Activated CD4-positive, alpha-beta memory T cell treated with anti-CD3 and anti-CD28 coated beads for 36 hours (primary cell): ENCODE data around the gene XPC. TPM values are rescaled to one million over a fixed set of nuclear protein-coding genes. Genes with fewer than 3 reads are reported as not detected.

ENCODE experiments used
- CTCF ChIA-PET: fragments of 350-600 bp; sonication (Branson Sonifier 250); formaldehyde crosslinking; loops from one replicate; lab custom pipeline; 2021; ENCODE audit warnings: antibody characterized with exemption, inconsistent platforms; lab: Charles Lee
- POLR2A ChIA-PET: fragments of 350-600 bp; sonication (Branson Sonifier 250); formaldehyde crosslinking; loops from one replicate; lab custom pipeline; 2021; ENCODE audit warnings: antibody characterized with exemption; lab: Charles Lee
- DNase-seq: peaks from one replicate; pipeline ENCODE4 v3.0.0-alpha.2; 2020
- H3K27ac Mint-ChIP-seq: one replicate; pipeline ENCODE4 v1.8.0; 2021; ENCODE audit warnings: mixed read lengths
- H3K27me3 Mint-ChIP-seq: one replicate; pipeline ENCODE4 v1.8.0; 2021; ENCODE audit warnings: mixed read lengths
- H3K36me3 Mint-ChIP-seq: one replicate; pipeline ENCODE4 v1.8.0; 2021; ENCODE audit warnings: mixed read lengths
- H3K4me1 Mint-ChIP-seq: one replicate; pipeline ENCODE4 v1.8.0; 2021; ENCODE audit warnings: low read depth, mixed read lengths
- H3K4me3 Mint-ChIP-seq: one replicate; pipeline ENCODE4 v1.8.0; 2021; ENCODE audit warnings: mild to moderate bottlenecking, mixed read lengths
- H3K9me3 Mint-ChIP-seq: one replicate; pipeline ENCODE4 v1.8.0; 2021; ENCODE audit warnings: mixed read lengths
- intact Hi-C: fragments of 100-400 bp; cut with micrococcal nuclease; formaldehyde crosslinking; loops from one replicate; pipeline ENCODE4 v1.15.1; 2023
- total RNA-seq, 2 experiments: library from RNA; stranded (reverse); gene quantifications; one replicate each; pipeline ENCODE4 v1.2.3, GENCODE V29; 2021

Gene XPC
- total RNA-seq, 2 experiments from 2014 or later: 27.8 to 31.6 TPM

GRCh38 chr3:14127516-14128161 lies 50.8 kb downstream of the XPC start:
- CTCF ChIA-PET: no interaction called here
- POLR2A ChIA-PET: interaction anchor here (0.8 to 1.0 kb wide), 3 partner anchors 18 to 51 kb away, joined by 3 read pairs; partner anchors contain the start of genes LSM3 and XPC
- Mint-ChIP-seq H3K4me1 (peaks cover 45% of the 10 kb centered on the region), H3K36me3 (peaks cover 36% of the 10 kb centered on the region), H3K4me3 (no peak overlapping the region), H3K27me3 (no peaks in the 10 kb centered on the region), H3K27ac (no peak overlapping the region), H3K9me3 (no peaks in the 10 kb centered on the region)
- no peak for DNase-seq
- intact Hi-C loops: no loop called here

- POLR2A ChIA-PET: interaction anchor here (0.9 to 4.8 kb wide), 4 partner anchors 17 to 52 kb away, joined by 3 to 52 read pairs (median 26); partner anchors contain the start of genes LSM3 and XPC
- H3K4me3 Mint-ChIP-seq: no peak overlapping the region
- H3K4me1 Mint-ChIP-seq: peaks cover 50% of the 10 kb centered on the region
- DNase-seq: no peak
- CTCF ChIA-PET: no interaction called here
- H3K9me3 Mint-ChIP-seq: no peaks in the 10 kb centered on the region
- H3K27me3 Mint-ChIP-seq: no peaks in the 10 kb centered on the region
- intact Hi-C loops: loop anchor here (1.0 kb wide), 1 partner anchor 231 kb away; no protein-coding TSS in a partner anchor
- peaks cover 38% of the 10 kb centered on the region for H3K36me3 Mint-ChIP-seq
- H3K27ac Mint-ChIP-seq: no peak overlapping the region
Observed at GRCh38 chr3:14126887-14127505, 51.4 kb downstream of the XPC start.

- ChIA-PET POLR2A (interaction anchor here (1.3 to 4.8 kb wide), 4 partner anchors 9 to 52 kb away, joined by 4 to 52 read pairs (median 30); partner anchors contain the start of genes LSM3 and XPC), CTCF (interaction anchor here (1.2 to 3.5 kb wide), 6 partner anchors 18 to 469 kb away, joined by 4 to 21 read pairs (median 12); partner anchors contain the start of genes LSM3 and XPC)
- no peaks in the 10 kb centered on the region for H3K27me3 Mint-ChIP-seq
- H3K4me1 Mint-ChIP-seq: peaks cover 51% of the 10 kb centered on the region
- peak overlapping the region; percentile 86 for H3K27ac Mint-ChIP-seq
- peak overlapping the region; percentile 85 for H3K4me3 Mint-ChIP-seq
- H3K36me3 Mint-ChIP-seq: peaks cover 37% of the 10 kb centered on the region
- no peaks in the 10 kb centered on the region for H3K9me3 Mint-ChIP-seq
- intact Hi-C loops: loop anchor here (1.0 kb wide), 1 partner anchor 230 kb away; no protein-coding TSS in a partner anchor
- no peak for DNase-seq
Observed at GRCh38 chr3:14126017-14126886, 52.1 kb downstream of the XPC start.

GRCh38 chr3:14125193-14126016 lies 53.0 kb downstream of the XPC start:
- intact Hi-C loops: loop anchor here (1.0 kb wide), 2 partner anchors 229 to 711 kb away; no protein-coding TSS in a partner anchor
- peak; percentile 80 for DNase-seq
- Mint-ChIP-seq H3K4me3 (peak overlapping the region; percentile 85), H3K9me3 (no peaks in the 10 kb centered on the region), H3K27ac (peak overlapping the region; percentile 86), H3K36me3 (peaks cover 37% of the 10 kb centered on the region), H3K4me1 (peaks cover 53% of the 10 kb centered on the region), H3K27me3 (no peaks in the 10 kb centered on the region)
- ChIA-PET CTCF (interaction anchor here (1.1 to 3.5 kb wide), 9 partner anchors 11 to 629 kb away, joined by 3 to 21 read pairs (median 6); partner anchors contain the start of genes LSM3 and XPC), POLR2A (interaction anchor here (1.0 to 4.8 kb wide), 8 partner anchors 10 to 277 kb away, joined by 3 to 52 read pairs (median 4); partner anchors contain the start of genes LSM3, SLC6A6 and XPC)

GRCh38 chr3:14124615-14125192 lies 53.7 kb downstream of the XPC start, which contains the start of the genes CHCHD4 and TMEM43:
CHCHD4 (minus strand) TSS chr3:14124870; CDS start chr3:14124676, 194 bp downstream.
TMEM43 (plus strand) TSS chr3:14125052; CDS start chr3:14125194, 142 bp downstream.
- H3K4me3 Mint-ChIP-seq: peak within 1 kb of the TSS; percentile 86
- H3K36me3 Mint-ChIP-seq: peaks cover 37% of the 10 kb centered on the region

GRCh38 chr3:14124223-14124614 lies 54.2 kb downstream of the XPC start:
- Mint-ChIP-seq H3K4me1 (peaks cover 51% of the 10 kb centered on the region), H3K9me3 (no peaks in the 10 kb centered on the region), H3K27ac (peak overlapping the region; percentile 81), H3K36me3 (peaks cover 34% of the 10 kb centered on the region), H3K27me3 (no peaks in the 10 kb centered on the region), H3K4me3 (peak overlapping the region; percentile 86)
- ChIA-PET POLR2A (interaction anchor here (0.9 to 4.8 kb wide), 7 partner anchors 10 to 308 kb away, joined by 3 to 52 read pairs (median 5); partner anchors contain the start of genes LSM3 and XPC), CTCF (interaction anchor here (0.7 to 3.5 kb wide), 10 partner anchors 10 to 476 kb away, joined by 3 to 21 read pairs (median 7); partner anchors contain the start of genes LSM3 and XPC)
- intact Hi-C loops: loop anchor here (1.0 kb wide), 4 partner anchors 20 to 527 kb away; partner anchors contain the start of genes CCDC174, LSM3 and XPC
- peak; percentile 71 for DNase-seq

More at GRCh38 chr3:14124615-14125192, 53.7 kb downstream of the XPC start, which contains the start of the genes CHCHD4 and TMEM43:
- ChIA-PET POLR2A (interaction anchor here (1.0 to 4.8 kb wide), 8 partner anchors 10 to 278 kb away, joined by 3 to 52 read pairs (median 4); partner anchors contain the start of genes LSM3, SLC6A6 and XPC), CTCF (interaction anchor here (0.7 to 3.5 kb wide), 9 partner anchors 10 to 629 kb away, joined by 3 to 21 read pairs (median 6); partner anchors contain the start of genes LSM3 and XPC)
- H3K27ac Mint-ChIP-seq: peak within 1 kb of the TSS; percentile 86
- peaks cover 51% of the 10 kb centered on the region for H3K4me1 Mint-ChIP-seq
- DNase-seq: peak; percentile 99
- no peaks in the 10 kb centered on the region for H3K27me3 Mint-ChIP-seq
- intact Hi-C loops: loop anchor here (1.0 kb wide), 5 partner anchors 20 to 710 kb away; partner anchors contain the start of genes CCDC174, LSM3 and XPC
- H3K9me3 Mint-ChIP-seq: no peaks in the 10 kb centered on the region

- ChIA-PET CTCF (interaction anchor here (0.7 to 3.5 kb wide), 7 partner anchors 9 to 476 kb away, joined by 3 to 21 read pairs (median 6); partner anchors contain the start of genes LSM3, WNT7A and XPC), POLR2A (interaction anchor here (0.7 to 4.8 kb wide), 4 partner anchors 8 to 308 kb away, joined by 3 to 52 read pairs (median 26); partner anchors contain the start of genes LSM3 and XPC)
- peak overlapping the region; percentile 86 for H3K4me3 Mint-ChIP-seq
- intact Hi-C loops: loop anchor here (1.0 kb wide), 4 partner anchors 21 to 528 kb away; partner anchors contain the start of genes CCDC174, LSM3 and XPC
- H3K27ac Mint-ChIP-seq: peak overlapping the region; percentile 81
- H3K27me3 Mint-ChIP-seq: no peaks in the 10 kb centered on the region
- DNase-seq: no peak
- H3K9me3 Mint-ChIP-seq: no peaks in the 10 kb centered on the region
- H3K4me1 Mint-ChIP-seq: peaks cover 47% of the 10 kb centered on the region
- H3K36me3 Mint-ChIP-seq: peaks cover 28% of the 10 kb centered on the region
Observed at GRCh38 chr3:14123308-14124222, 54.8 kb downstream of the XPC start.

- Mint-ChIP-seq H3K4me1 (peaks cover 34% of the 10 kb centered on the region), H3K4me3 (peak overlapping the region; percentile 31), H3K36me3 (peaks cover 20% of the 10 kb centered on the region), H3K27ac (peak overlapping the region; percentile 1), H3K27me3 (no peaks in the 10 kb centered on the region), H3K9me3 (no peaks in the 10 kb centered on the region)
- intact Hi-C loops: no loop called here
- POLR2A ChIA-PET: interaction anchor here (0.5 to 4.8 kb wide), 3 partner anchors 22 to 316 kb away, joined by 3 to 52 read pairs (median 4); no protein-coding TSS in a partner anchor
- no peak for DNase-seq
- CTCF ChIA-PET: no interaction called here
Observed at GRCh38 chr3:14122301-14122700, 56.1 kb downstream of the XPC start.

- Mint-ChIP-seq H3K9me3 (no peaks in the 10 kb centered on the region), H3K36me3 (peaks cover 20% of the 10 kb centered on the region), H3K4me3 (no peak overlapping the region), H3K4me1 (peaks cover 30% of the 10 kb centered on the region), H3K27ac (no peak overlapping the region), H3K27me3 (no peaks in the 10 kb centered on the region)
- intact Hi-C loops: no loop called here
- ChIA-PET POLR2A (interaction anchor here (0.5 to 4.8 kb wide), 2 partner anchors 22 to 315 kb away, joined by 4 to 52 read pairs; no protein-coding TSS in a partner anchor), CTCF (interaction anchor here (0.5 kb wide), 1 partner anchor 1080 kb away, joined by 3 read pairs; no protein-coding TSS in a partner anchor)
- no peak for DNase-seq
Observed at GRCh38 chr3:14121859-14122258, 56.5 kb downstream of the XPC start.
